Neural cell (in vitro differentiated cells): ENCODE data around the gene MACROH2A1. TPM values are rescaled to one million over a fixed set of nuclear protein-coding genes. Genes with fewer than 3 reads are reported as not detected.
A peak's percentile ranks its signal among the peaks of the same experiment; 100 is the strongest.

ENCODE experiments used
- H2AFZ ChIP-seq: fragments of 200-600, 300-800 bp; sonication (generic), shearing (Covaris generic); 2 replicates; pipeline ENCODE4 v1.6.0; 2014; ENCODE audit warnings: low read depth, mild to moderate bottlenecking, antibody characterized with exemption, low read length, moderate library complexity
- H3F3A ChIP-seq: fragments of 200-600 bp; shearing (Covaris generic); 2 replicates; pipeline ENCODE4 v1.6.1; 2016; ENCODE audit warnings: mild to moderate bottlenecking, moderate library complexity, mixed read lengths, antibody characterized with exemption, low read length; ENCODE audit not compliant: insufficient read depth, poor library complexity, severe bottlenecking
- H3K27ac ChIP-seq: fragments of 200-600, 300-800 bp; sonication (generic), shearing (Covaris generic); 2 replicates; pipeline ENCODE4 v1.5.1; 2014; ENCODE audit warnings: mild to moderate bottlenecking, low read length, moderate library complexity
- H3K27me3 ChIP-seq: fragments of 300-800, 200-600 bp; sonication (generic), shearing (Covaris generic); 2 replicates; pipeline ENCODE4 v1.6.0; 2014; ENCODE audit warnings: mild to moderate bottlenecking, low read depth, low read length, moderate library complexity; ENCODE audit not compliant: insufficient read depth
- H3K36me3 ChIP-seq: fragments of 300-800, 200-600 bp; sonication (generic), shearing (Covaris generic); 2 replicates; pipeline ENCODE4 v1.5.1; 2014; ENCODE audit warnings: mild to moderate bottlenecking, antibody characterized with exemption, low read length, moderate library complexity; ENCODE audit not compliant: insufficient read depth
- H3K4me2 ChIP-seq: fragments of 300-800, 200-600 bp; sonication (generic), shearing (Covaris generic); 2 replicates; pipeline ENCODE4 v1.6.0; 2014; ENCODE audit warnings: mild to moderate bottlenecking, low read length
- H3K4me3 ChIP-seq: fragments of 300-800, 200-600 bp; sonication (generic), shearing (Covaris generic); 2 replicates; pipeline ENCODE4 v1.5.1; 2014; ENCODE audit warnings: mild to moderate bottlenecking, low read length, moderate library complexity
- H3K79me2 ChIP-seq: fragments of 200-600 bp; shearing (Covaris generic); replicated peaks from 2 replicates; pipeline ENCODE4 v1.6.0; 2014; ENCODE audit warnings: mild to moderate bottlenecking, low read length, moderate library complexity; ENCODE audit not compliant: insufficient read depth
- H3K9ac ChIP-seq: fragments of 300-800, 200-600 bp; sonication (generic), shearing (Covaris generic); 2 replicates; pipeline ENCODE4 v1.6.1; 2016; ENCODE audit warnings: mild to moderate bottlenecking, low read length, mixed read lengths
- H3K9me2 ChIP-seq: fragments of 200-600 bp; shearing (Covaris generic); 2 replicates; pipeline ENCODE4 v1.6.1; 2016; ENCODE audit warnings: mild to moderate bottlenecking, low read length, mixed read lengths; ENCODE audit not compliant: insufficient read depth
- H3K9me3 ChIP-seq: fragments of 200-600, 300-800 bp; sonication (generic), shearing (Covaris generic); 2 replicates; pipeline ENCODE4 v1.6.1; 2016; ENCODE audit warnings: mild to moderate bottlenecking, mixed run types, low read length, moderate library complexity, mixed read lengths
- H4K20me1 ChIP-seq: fragments of 200-600 bp; shearing (Covaris generic); 2 replicates; pipeline ENCODE4 v1.6.1; 2016; ENCODE audit warnings: mild to moderate bottlenecking, mixed run types; ENCODE audit not compliant: insufficient read depth
- CTCF ChIP-seq: fragments of 450-650 bp; IDR thresholded peaks from 2 replicates; pipeline ENCODE4 v1.5.1; 2014; ENCODE audit warnings: antibody characterized with exemption, mild to moderate bottlenecking, moderate library complexity; ENCODE audit not compliant: poor library complexity, severe bottlenecking
- EP300 ChIP-seq: fragments of 450-650 bp; conservative IDR thresholded peaks from 2 replicates; pipeline ENCODE4 v1.6.1; 2014; ENCODE audit warnings: antibody characterized with exemption, mild to moderate bottlenecking, moderate library complexity; ENCODE audit not compliant: poor library complexity, severe bottlenecking
- EZH2 ChIP-seq: fragments of 200-600, 300-800 bp; shearing (Covaris generic), sonication (generic); IDR thresholded peaks from 2 replicates; pipeline ENCODE4 v1.6.1; 2014; ENCODE audit warnings: antibody characterized with exemption, low read length, borderline replicate concordance, mild to moderate bottlenecking; ENCODE audit not compliant: insufficient read depth, poor library complexity, severe bottlenecking
- MXI1 ChIP-seq: fragments of 450-650 bp; conservative IDR thresholded peaks from 2 replicates; pipeline ENCODE4 v1.6.1; 2014; ENCODE audit warnings: antibody characterized with exemption, mild to moderate bottlenecking; ENCODE audit not compliant: poor library complexity, severe bottlenecking
- POLR2AphosphoS5 ChIP-seq: IDR thresholded peaks from 2 replicates; pipeline ENCODE4 v1.6.1; 2012
- RAD21 ChIP-seq: fragments of 450-650 bp; conservative IDR thresholded peaks from 2 replicates; pipeline ENCODE4 v1.6.1; 2014; ENCODE audit warnings: antibody characterized with exemption, mild to moderate bottlenecking, moderate library complexity
- REST ChIP-seq: IDR thresholded peaks from 2 replicates; pipeline ENCODE4 v1.6.1; 2012; ENCODE audit warnings: borderline replicate concordance
- SMC3 ChIP-seq: fragments of 450-650 bp; conservative IDR thresholded peaks from 2 replicates; pipeline ENCODE4 v1.6.1; 2014; ENCODE audit warnings: antibody characterized with exemption, mild to moderate bottlenecking, moderate library complexity; ENCODE audit not compliant: poor library complexity
- TAF1 ChIP-seq: IDR thresholded peaks from 2 replicates; pipeline ENCODE4 v1.6.1; 2012; ENCODE audit warnings: low read depth
- polyA plus RNA-seq: library from polyadenylated mRNA; depleted of rRNA; stranded (reverse); fragments of >200 nt; gene quantifications from 2 replicates; pipeline ENCODE4 v1.2.3, GENCODE V29; 2014

The MACROH2A1 gene
- polyA plus RNA-seq, 1 donor from 2014 or later: 351 TPM

- H3K4me3 ChIP-seq: peak overlapping the region; percentile 95
- H3K79me2 ChIP-seq: peaks cover 76% of the 10 kb centered on the region
- H3K27ac ChIP-seq: no peak overlapping the region
- no peak overlapping the region for H3K9ac ChIP-seq
- H3K36me3 ChIP-seq: no peaks in the 10 kb centered on the region
- H4K20me1 ChIP-seq: no peaks in the 10 kb centered on the region
- no peaks in the 10 kb centered on the region for H3K27me3 ChIP-seq
- H2AFZ ChIP-seq: no peak overlapping the region
- no peak for TF ChIP-seq POLR2AphosphoS5
- TF ChIP-seq MXI1: no peak
- TF ChIP-seq SMC3: no peak
- TF ChIP-seq EZH2: no peak
- no peak for TF ChIP-seq REST
- no peaks in the 10 kb centered on the region for H3F3A ChIP-seq
- no peaks in the 10 kb centered on the region for H3K9me3 ChIP-seq
- no peaks in the 10 kb centered on the region for H3K9me2 ChIP-seq
- peak overlapping the region; percentile 63 for H3K4me2 ChIP-seq
Observed at GRCh38 chr5:135396459-135397055, 2.5 kb downstream of the MACROH2A1 start.

GRCh38 chr5:135395866-135396265, 3.2 kb downstream of the MACROH2A1 start:
- H3F3A ChIP-seq: no peaks in the 10 kb centered on the region
- H3K79me2 ChIP-seq: peaks cover 83% of the 10 kb centered on the region
- no peak overlapping the region for H3K9ac ChIP-seq
- H4K20me1 ChIP-seq: no peaks in the 10 kb centered on the region
- no peak overlapping the region for H3K4me3 ChIP-seq
- H3K36me3 ChIP-seq: no peaks in the 10 kb centered on the region
- no peak overlapping the region for H3K27ac ChIP-seq
- no peak overlapping the region for H3K4me2 ChIP-seq
- no peaks in the 10 kb centered on the region for H3K9me3 ChIP-seq
- H3K9me2 ChIP-seq: no peaks in the 10 kb centered on the region
- TF ChIP-seq SMC3 (no peak), EZH2 (no peak), REST (no peak), TAF1 (no peak), MXI1 (no peak), RAD21 (no peak), POLR2AphosphoS5 (no peak), EP300 (no peak), CTCF (no peak)
- H2AFZ ChIP-seq: no peak overlapping the region
- no peaks in the 10 kb centered on the region for H3K27me3 ChIP-seq
